SK-N-SH (cell line): ENCODE data around the gene CEP70. TPM values are rescaled to one million over a fixed set of nuclear protein-coding genes. Genes with fewer than 3 reads are reported as not detected.
"Not testable (repeated sequence)": the region's sequence is repeated elsewhere in the genome, so short reads cannot be mapped to it uniquely, and the experiment has no call there.

ENCODE experiments used
- CTCF ChIA-PET: fragments of 300-600, 350-600 bp; formaldehyde crosslinking; extraction: SDS; loops from one replicate; lab custom pipeline; 2021; lab: Yijun Ruan, JAX
- POLR2A ChIA-PET: fragments of 350-600 bp; sonication (Branson Sonifier 250); formaldehyde crosslinking; extraction: SDS; loops from one replicate; lab custom pipeline; 2020; ENCODE audit warnings: antibody characterized with exemption, inconsistent platforms; lab: Yijun Ruan, JAX
- DNase-seq: peaks from one replicate; pipeline ENCODE4 v3.0.0; 2012
- H2AFZ ChIP-seq: fragments of 200-600 bp; sonication (generic); 2 replicates; pipeline ENCODE4 v1.8.1; 2016; ENCODE audit warnings: antibody characterized with exemption, mild to moderate bottlenecking, low read depth
- H3F3A ChIP-seq: fragments of 200-600 bp; sonication (generic); replicated peaks from 2 replicates; pipeline ENCODE3; 2016; ENCODE audit warnings: antibody characterized with exemption, mild to moderate bottlenecking; ENCODE audit not compliant: insufficient read depth
- H3K27ac ChIP-seq, 2 experiments: fragments of 200-500 bp in 1 of 2; fragments of 200-600 bp in 1 of 2; sonication (Bioruptor generic) in 1 of 2; sonication (generic), shearing (Covaris generic) in 1 of 2; 2 replicates each; pipeline versions ENCODE4 v1.5.1 to v1.6.1; 2014 to 2016; ENCODE audit warnings: low read depth in 2 of 2, inconsistent platforms in 1 of 2, low read length in 1 of 2, mild to moderate bottlenecking in 1 of 2, mixed read lengths in 1 of 2
- H3K27me3 ChIP-seq: fragments of 200-600 bp; sonication (generic), shearing (Covaris generic); 2 replicates; pipeline ENCODE4 v1.6.1; 2016; ENCODE audit warnings: mixed run types; ENCODE audit not compliant: insufficient read depth
- H3K36me3 ChIP-seq, 2 experiments: fragments of 200-500 bp in 1 of 2; fragments of 200-600 bp in 1 of 2; sonication (Bioruptor generic) in 1 of 2; sonication (generic) in 1 of 2; replicated peaks in 1 of 2; 2 replicates each; pipeline versions ENCODE3 to v1.5.1; 2014 to 2016; ENCODE audit warnings: low read length in 1 of 2, mild to moderate bottlenecking in 1 of 2; ENCODE audit not compliant: insufficient read depth in 2 of 2, control insufficient read depth in 1 of 2
- H3K4me1 ChIP-seq, 2 experiments: fragments of 200-500 bp in 1 of 2; fragments of 200-600 bp in 1 of 2; sonication (Bioruptor generic) in 1 of 2; sonication (generic), shearing (Covaris generic) in 1 of 2; 2 replicates each; pipeline versions ENCODE4 v1.5.1 to v1.6.1; 2014 to 2016; ENCODE audit warnings: low read depth in 1 of 2, low read length in 1 of 2, mixed run types in 1 of 2; ENCODE audit not compliant: insufficient read depth in 2 of 2, control insufficient read depth in 1 of 2
- H3K4me2 ChIP-seq: fragments of 200-600 bp; sonication (generic), shearing (Covaris generic); 2 replicates; pipeline ENCODE4 v1.6.1; 2017; ENCODE audit warnings: mixed run types
- H3K4me3 ChIP-seq, 2 experiments: fragments of 200-500 bp in 1 of 2; fragments of 200-600 bp in 1 of 2; sonication (Bioruptor generic) in 1 of 2; sonication (generic), shearing (Covaris generic) in 1 of 2; 2 replicates each; pipeline versions ENCODE4 v1.5.1 to v1.8.1; 2014 to 2016; ENCODE audit warnings: low read depth in 2 of 2, inconsistent platforms in 1 of 2, low read length in 1 of 2, mild to moderate bottlenecking in 1 of 2, mixed read lengths in 1 of 2, moderate library complexity in 1 of 2
- H3K79me2 ChIP-seq: fragments of 200-600 bp; sonication (generic); 2 replicates; pipeline ENCODE4 v1.8.1; 2017; ENCODE audit warnings: mild to moderate bottlenecking; ENCODE audit not compliant: insufficient read depth
- H3K9ac ChIP-seq: fragments of 200-600 bp; sonication (generic); 2 replicates; pipeline ENCODE4 v1.6.1; 2017; ENCODE audit warnings: mixed run types
- H3K9me2 ChIP-seq: fragments of 200-600 bp; sonication (generic); 2 replicates; pipeline ENCODE4 v1.6.1; 2017; ENCODE audit warnings: mixed run types
- H3K9me3 ChIP-seq: fragments of 200-600 bp; sonication (generic); 2 replicates; pipeline ENCODE4 v1.6.1; 2017; ENCODE audit warnings: mixed run types, mild to moderate bottlenecking, moderate library complexity
- H4K20me1 ChIP-seq: fragments of 200-600 bp; sonication (generic); 2 replicates; pipeline ENCODE4 v1.6.1; 2017; ENCODE audit warnings: mild to moderate bottlenecking, mixed run types; ENCODE audit not compliant: insufficient read depth
- CHD2 ChIP-seq: fragments of 150-350 bp; IDR thresholded peaks from 2 replicates; pipeline ENCODE4 v1.6.1; 2018; ENCODE audit warnings: low read length; ENCODE audit not compliant: partially characterized antibody
- FOSL2 ChIP-seq: IDR thresholded peaks from 2 replicates; pipeline ENCODE4 v1.4.0; 2012; ENCODE audit warnings: low read depth, mild to moderate bottlenecking, moderate library complexity, borderline replicate concordance
- GABPA ChIP-seq: IDR thresholded peaks from 2 replicates; pipeline ENCODE4 v1.4.0; 2012; ENCODE audit warnings: low read depth, mild to moderate bottlenecking
- IRF3 ChIP-seq: fragments of 150-350 bp; IDR thresholded peaks from 2 replicates; pipeline ENCODE4 v1.6.1; 2016; ENCODE audit warnings: mild to moderate bottlenecking, low read depth, low read length
- MAX ChIP-seq: IDR thresholded peaks from 2 replicates; pipeline ENCODE4 v1.4.0; 2012; ENCODE audit warnings: low read depth
- MXI1 ChIP-seq: IDR thresholded peaks from 2 replicates; pipeline ENCODE4 v1.6.1; 2012; ENCODE audit warnings: mild to moderate bottlenecking, low read depth, low read length, improper control_type of control experiment
- NRF1 ChIP-seq: IDR thresholded peaks from 2 replicates; pipeline ENCODE4 v1.6.1; 2012; ENCODE audit warnings: low read depth, mild to moderate bottlenecking, low read length
- PBX3 ChIP-seq: IDR thresholded peaks from 2 replicates; pipeline ENCODE4; 2012
- POLR2AphosphoS5 ChIP-seq: IDR thresholded peaks from 2 replicates; pipeline ENCODE4 v1.6.1; 2012; ENCODE audit warnings: low read depth, low read length
- RCOR1 ChIP-seq: fragments of 150-350 bp; IDR thresholded peaks from 2 replicates; pipeline ENCODE4 v1.6.1; 2017; ENCODE audit warnings: antibody characterized with exemption, low read length
- REST ChIP-seq: IDR thresholded peaks from 2 replicates; pipeline ENCODE4 v1.6.1; 2012; ENCODE audit warnings: mild to moderate bottlenecking, low read depth, low read length, moderate library complexity
- RFX5 ChIP-seq: IDR thresholded peaks from 2 replicates; pipeline ENCODE4 v1.6.1; 2012; ENCODE audit warnings: mild to moderate bottlenecking, improper control_type of control experiment, low read length
- SIN3A ChIP-seq: IDR thresholded peaks from 2 replicates; pipeline ENCODE4 v1.6.1; 2012; ENCODE audit warnings: low read depth, mild to moderate bottlenecking, low read length, moderate library complexity, borderline replicate concordance
- TEAD4 ChIP-seq: IDR thresholded peaks from 2 replicates; pipeline ENCODE4 v1.4.0; 2012; ENCODE audit warnings: mild to moderate bottlenecking, borderline replicate concordance; ENCODE audit not compliant: insufficient read depth
- USF2 ChIP-seq: fragments of 150-350 bp; IDR thresholded peaks from 2 replicates; pipeline ENCODE4 v1.6.1; 2017; ENCODE audit warnings: antibody characterized with exemption, low read length, low read depth, borderline replicate concordance
- YY1 ChIP-seq: IDR thresholded peaks from 2 replicates; pipeline ENCODE4 v1.4.0; 2012; ENCODE audit warnings: low read depth, mild to moderate bottlenecking
- ZBTB33 ChIP-seq: IDR thresholded peaks from 2 replicates; pipeline ENCODE4 v1.4.0; 2012; ENCODE audit warnings: low read depth, borderline replicate concordance
- WGBS: methylation state at CpG from one replicate; pipeline ENCODE4 v1.1.6; 2017; ENCODE audit warnings: low lambda C conversion rate; 5-methylcytosine and 5-hydroxymethylcytosine counted together
- polyA plus RNA-seq, 3 experiments: library from polyadenylated mRNA; depleted of rRNA; stranded (reverse); fragments of >200 nt; gene quantifications; 2 replicates each; pipeline ENCODE4 v1.2.3, GENCODE V29; 2012

Gene CEP70
- polyA plus RNA-seq, 1 of the 3 experiments (the other 2 are of a cell fraction): 3.7 TPM

GRCh38 chr3:138491971-138492370, 102.1 kb downstream of the CEP70 start:
- POLR2A ChIA-PET: no interaction called here
- CTCF ChIA-PET: no interaction called here
- Histone ChIP-seq H3K79me2 (no peaks in the 10 kb centered on the region), H4K20me1 (no peaks in the 10 kb centered on the region)
- TF ChIP-seq ZBTB33 (no peak), SIN3A (no peak), USF2 (no peak), MAX (no peak), RFX5 (no peak), POLR2AphosphoS5 (no peak), PBX3 (no peak), REST (no peak), IRF3 (no peak), TEAD4 (no peak), CHD2 (no peak), RCOR1 (no peak), GABPA (no peak), MXI1 (no peak), NRF1 (no peak), YY1 (no peak), FOSL2 (no peak)
- TF ChIP-seq, all 33 proteins: peak for 0
- Histone ChIP-seq H3K4me2 (no peak overlapping the region), H3K36me3 (peaks cover 2 to 3% of the 10 kb centered on the region in 2 experiments), H3K27me3 (no peaks in the 10 kb centered on the region), H2AFZ (no peak overlapping the region), H3K9me2 (0 out of 2 replicates have a peak, but pooled peaks cover 3% of the 10 kb centered on the region), H3K9me3 (0 out of 2 replicates have a peak, but pooled peaks cover 14% of the 10 kb centered on the region), H3K4me1 (peaks cover 0 to 13% of the 10 kb centered on the region in 2 experiments; a peak in 2 of 4 replicates), H3F3A (peaks cover 17% of the 10 kb centered on the region), H3K27ac (no peak overlapping the region), H3K9ac (no peak overlapping the region), H3K4me3 (no peak overlapping the region)
- WGBS: 100% methylated on average over 1 of the region's 1 CpG
- no peak for DNase-seq

- H3K27me3 ChIP-seq, H3K4me2 ChIP-seq, POLR2A ChIA-PET, H3F3A ChIP-seq, CTCF ChIA-PET, DNase-seq, H2AFZ ChIP-seq, H3K4me3 ChIP-seq, H3K27ac ChIP-seq, H3K36me3 ChIP-seq, H4K20me1 ChIP-seq, H3K79me2 ChIP-seq, H3K4me1 ChIP-seq, H3K9me2 ChIP-seq, H3K9ac ChIP-seq: not testable (repeated sequence)
- 0 out of 2 replicates have a peak, but pooled peaks cover 14% of the 10 kb centered on the region for H3K9me3 ChIP-seq
- 51% methylated on average over 6 of the region's 6 CpGs for WGBS
Observed at GRCh38 chr3:138486580-138486979, 107.5 kb downstream of the CEP70 start.
